Mammary epithelial cell (primary cell): ENCODE data around the gene PDXDC1.
"Not testable (repeated sequence)": the region's sequence is repeated elsewhere in the genome, so short reads cannot be mapped to it uniquely, and the experiment has no call there.

Source experiments
- CTCF ChIP-seq, 2 donors: IDR thresholded peaks in 1 of 2; conservative IDR thresholded peaks in 1 of 2; 2 replicates each; pipeline ENCODE4 v1.5.1; 2011 to 2012; ENCODE audit warnings: inconsistent platforms in 2 of 2, low read length in 2 of 2, mild to moderate bottlenecking in 2 of 2, control low read depth in 1 of 2, low read depth in 1 of 2; ENCODE audit not compliant: insufficient read depth in 1 of 2; ENCODE audit errors: extremely low read depth in 1 of 2
- EZH2 ChIP-seq: IDR thresholded peaks from 2 replicates; pipeline ENCODE4 v1.6.1; 2012; ENCODE audit warnings: low read length, inconsistent platforms, borderline replicate concordance

- TF ChIP-seq CTCF (conservative IDR thresholded peaks at IDR 0.05 in 1 of 2, IDR thresholded peaks at IDR 0.05 in 1 of 2; ENCODE audit: extremely low read depth in 1 of 2, insufficient read depth in 1 of 2, low read depth in 1 of 2, low read length in 2 of 2); EZH2: not testable (repeated sequence)
Observed at GRCh38 chr16:14937143-14937542, 37.7 kb upstream of the PDXDC1 start, which contains the start of gene NPIPA1.
